H1 (cell line): Measurements from ENCODE around the gene ITGA3. TPM values are rescaled to one million over a fixed set of nuclear protein-coding genes. Genes with fewer than 3 reads are reported as not detected.

ENCODE experiments used
- RAD21 ChIP-seq, 2 experiments: IDR thresholded peaks in 1 of 2; conservative IDR thresholded peaks in 1 of 2; 2 replicates each; pipeline ENCODE4 v1.6.1; 2011; ENCODE audit warnings: low read depth in 2 of 2, low read length in 2 of 2, improper control_type of control experiment in 1 of 2, inconsistent platforms in 1 of 2, mild to moderate bottlenecking in 1 of 2, moderate library complexity in 1 of 2
- TEAD4 ChIP-seq: IDR thresholded peaks from 2 replicates; pipeline ENCODE4 v1.6.1; 2012; ENCODE audit warnings: low read depth, low read length, inconsistent platforms, mixed read lengths
- polyA plus RNA-seq, 7 experiments: library from polyadenylated mRNA; depleted of rRNA in 3 of 7; stranded (reverse) in 5 of 7; unstranded in 2 of 7; fragments of >200 nt in 5 of 7; fragments of 200-250 nt in 2 of 7; gene quantifications; 1 replicate in 5 of 7; 2 replicates in 1 of 7; 4 replicates in 1 of 7; pipeline versions ENCODE4 v1.2.1 to v1.2.3, GENCODE V29; 2011 to 2013; ENCODE audit warnings: missing spikeins in 2 of 7, mixed read lengths in 2 of 7
- total RNA-seq: library from RNA; stranded (reverse); fragmentation: NEBNext Ultra II Directional; extraction: Animal tissue kit (Norgen Biotek cat#: 25700); gene quantifications from 2 replicates; pipeline ENCODE4 v1.2.1, GENCODE V29; 2021
- TF ChIP-seq, protein P1 (sequence below): IDR thresholded peaks from 2 replicates; pipeline ENCODE4 v1.6.1; 2012; ENCODE audit warnings: inconsistent platforms
- TF ChIP-seq, protein P2 (sequence below): IDR thresholded peaks from 2 replicates; pipeline ENCODE4 v1.6.1; 2011; ENCODE audit warnings: low read length, improper control_type of control experiment

The ITGA3 gene
- total and polyA plus RNA-seq, 2 of the 8 experiments (the other 6 are each of a cell fraction or from before 2014, with no cell fraction given), result 24.0 to 24.2 TPM

DNA sequence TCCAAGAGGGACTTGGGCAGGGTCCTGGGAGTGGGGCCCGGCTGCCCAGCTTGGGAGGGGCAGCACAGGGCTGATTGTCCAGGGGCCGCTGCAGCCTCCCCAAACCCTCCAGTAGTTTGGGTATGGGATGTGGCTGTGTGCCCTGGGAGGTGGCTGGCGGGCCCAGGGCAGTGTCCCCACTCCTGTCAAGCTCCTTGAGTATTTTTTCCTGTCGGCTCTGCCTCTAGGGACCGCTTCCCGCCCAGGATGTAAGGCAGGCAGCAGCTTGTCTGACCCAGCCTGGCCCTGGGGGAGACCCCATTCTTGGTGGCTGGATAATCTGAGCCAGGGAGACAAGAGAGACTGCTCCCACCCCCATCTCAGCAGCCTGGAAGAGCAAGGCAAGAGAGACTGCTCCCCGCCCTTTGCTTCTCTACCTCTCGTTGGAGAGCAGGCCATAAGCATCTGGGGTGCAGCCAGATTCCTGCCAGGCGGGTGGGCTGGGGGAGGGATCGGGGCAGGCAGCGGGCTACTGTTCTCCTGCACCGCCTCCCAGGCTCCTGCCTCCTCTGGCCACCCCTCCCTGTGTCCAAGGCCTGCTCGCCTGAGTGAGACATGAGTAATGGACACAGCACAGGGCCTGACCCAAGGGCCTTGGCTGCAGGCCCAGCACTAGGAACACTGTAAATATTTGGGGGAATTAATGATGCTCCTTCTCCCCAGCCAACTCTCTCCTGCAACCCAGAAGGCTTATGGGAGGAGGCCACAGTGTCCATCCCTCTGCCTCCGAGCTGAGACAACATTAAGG is 18.4 kb upstream of the ITGA3 start (continued):
- TF ChIP-seq RAD21 (IDR thresholded peaks at IDR 0.05 in 1 of 2, conservative IDR thresholded peaks at IDR 0.05 in 1 of 2; ENCODE audit: low read depth in 2 of 2, low read length in 2 of 2) (no peak), TEAD4 (no peak)
- TF ChIP-seq, protein P1, sequence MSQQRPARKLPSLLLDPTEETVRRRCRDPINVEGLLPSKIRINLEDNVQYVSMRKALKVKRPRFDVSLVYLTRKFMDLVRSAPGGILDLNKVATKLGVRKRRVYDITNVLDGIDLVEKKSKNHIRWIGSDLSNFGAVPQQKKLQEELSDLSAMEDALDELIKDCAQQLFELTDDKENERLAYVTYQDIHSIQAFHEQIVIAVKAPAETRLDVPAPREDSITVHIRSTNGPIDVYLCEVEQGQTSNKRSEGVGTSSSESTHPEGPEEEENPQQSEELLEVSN, result no peak
- TF ChIP-seq, protein P2, sequence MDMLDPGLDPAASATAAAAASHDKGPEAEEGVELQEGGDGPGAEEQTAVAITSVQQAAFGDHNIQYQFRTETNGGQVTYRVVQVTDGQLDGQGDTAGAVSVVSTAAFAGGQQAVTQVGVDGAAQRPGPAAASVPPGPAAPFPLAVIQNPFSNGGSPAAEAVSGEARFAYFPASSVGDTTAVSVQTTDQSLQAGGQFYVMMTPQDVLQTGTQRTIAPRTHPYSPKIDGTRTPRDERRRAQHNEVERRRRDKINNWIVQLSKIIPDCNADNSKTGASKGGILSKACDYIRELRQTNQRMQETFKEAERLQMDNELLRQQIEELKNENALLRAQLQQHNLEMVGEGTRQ, result no peak
